K562 (cell line): ENCODE measurements around the gene G2E3. TPM values are rescaled to one million over a fixed set of nuclear protein-coding genes. Genes with fewer than 3 reads are reported as not detected.

ENCODE experiments used
- ARID4B ChIP-seq: sonication (generic); formaldehyde crosslinking; IDR thresholded peaks from 2 replicates; pipeline ENCODE4 v1.8.0; 2022; ENCODE audit warnings: mild to moderate bottlenecking, missing genetic modification reagents
- BCL6 ChIP-seq: fragments of 250-450 bp; sonication (Bioruptor Pico); IDR thresholded peaks from 2 replicates; pipeline ENCODE4 v1.4.0; 2020
- BRD4 ChIP-seq: fragments of 200-600 bp; sonication (generic); IDR thresholded peaks from 2 replicates; pipeline ENCODE4 v1.6.1; 2017; ENCODE audit warnings: inconsistent platforms
- CBX5 ChIP-seq: IDR thresholded peaks from 2 replicates; pipeline ENCODE4 v1.6.1; 2014; ENCODE audit warnings: low read depth, borderline replicate concordance
- E2F3 ChIP-seq: fragments of 250-450 bp; sonication (Bioruptor Pico); IDR thresholded peaks from 2 replicates; pipeline ENCODE4 v1.4.0; 2020; ENCODE audit warnings: mild to moderate bottlenecking
- FOXM1 ChIP-seq, 2 experiments: fragments of 450-650 bp in 1 of 2; sonication (generic) in 1 of 2; formaldehyde crosslinking in 1 of 2; IDR thresholded peaks; 2 replicates each; pipeline versions ENCODE4 v1.6.1 to v1.9.0; 2017 to 2022; ENCODE audit warnings: low read depth in 2 of 2, mild to moderate bottlenecking in 2 of 2, missing genetic modification reagents in 1 of 2, moderate library complexity in 1 of 2
- GATAD2A ChIP-seq: fragments of 450-650 bp; IDR thresholded peaks from 2 replicates; pipeline ENCODE4 v1.6.1; 2017
- HOXB6 ChIP-seq: fragments of 250-450 bp; sonication (Bioruptor Pico); IDR thresholded peaks from 2 replicates; pipeline ENCODE4 v1.5.1; 2022; ENCODE audit warnings: mild to moderate bottlenecking, borderline replicate concordance
- KLF6 ChIP-seq: fragments of 250-450 bp; sonication (Bioruptor Pico); IDR thresholded peaks from 2 replicates; pipeline ENCODE4 v1.4.0; 2020; ENCODE audit warnings: mild to moderate bottlenecking, moderate library complexity, borderline replicate concordance
- MAZ ChIP-seq, 2 experiments: fragments of 450-650 bp in 1 of 2; sonication (generic) in 1 of 2; formaldehyde crosslinking; IDR thresholded peaks in 1 of 2; conservative IDR thresholded peaks in 1 of 2; 2 replicates each; pipeline versions ENCODE4 v1.4.0 to v1.5.0; 2020; ENCODE audit warnings: mild to moderate bottlenecking in 1 of 2, missing genetic modification reagents in 1 of 2
- MBD2 ChIP-seq: sonication (generic); IDR thresholded peaks from 2 replicates; pipeline ENCODE4 v1.6.1; 2016; ENCODE audit warnings: low read depth, borderline replicate concordance
- MED1 ChIP-seq: sonication (generic); formaldehyde crosslinking; IDR thresholded peaks from 2 replicates; pipeline ENCODE4 v1.8.1; 2023; ENCODE audit warnings: missing genetic modification reagents, borderline replicate concordance
- MTA3 ChIP-seq: fragments of 450-650 bp; formaldehyde crosslinking; IDR thresholded peaks from 2 replicates; pipeline ENCODE4 v1.6.1; 2017; ENCODE audit warnings: mild to moderate bottlenecking, borderline replicate concordance
- NFIX ChIP-seq: fragments of 250-450 bp; sonication (Bioruptor Pico); IDR thresholded peaks from 2 replicates; pipeline ENCODE4 v1.4.0; 2020; ENCODE audit warnings: low read depth, mild to moderate bottlenecking, moderate library complexity
- PCBP2 ChIP-seq: fragments of 200-400 bp; formaldehyde crosslinking; IDR thresholded peaks from 2 replicates; pipeline ENCODE4 v1.6.1; 2018; ENCODE audit warnings: low read length, low read depth, mild to moderate bottlenecking, moderate library complexity; ENCODE audit not compliant: poor library complexity, severe bottlenecking
- POLR2G ChIP-seq: fragments of 200-400 bp; formaldehyde crosslinking; IDR thresholded peaks from 2 replicates; pipeline ENCODE4 v1.6.1; 2017; ENCODE audit warnings: low read depth, mild to moderate bottlenecking, antibody characterized with exemption, low read length, moderate library complexity
- RFX7 ChIP-seq: fragments of 250-450 bp; sonication (Bioruptor Pico); IDR thresholded peaks from 2 replicates; pipeline ENCODE4 v1.5.1; 2021; ENCODE audit warnings: mild to moderate bottlenecking
- RHOXF2B ChIP-seq: fragments of 250-450 bp; sonication (Bioruptor Pico); conservative IDR thresholded peaks from 2 replicates; pipeline ENCODE4 v1.5.1; 2021
- SIRT6 ChIP-seq: IDR thresholded peaks from one replicate; pipeline ENCODE4 v1.6.1; 2012; ENCODE audit warnings: low read depth, mild to moderate bottlenecking, control low read depth, inconsistent platforms, low read length, moderate library complexity
- ZNF3 ChIP-seq: fragments of 250-450 bp; sonication (Bioruptor Pico); IDR thresholded peaks from 2 replicates; pipeline ENCODE4 v1.5.0; 2021; ENCODE audit warnings: mild to moderate bottlenecking, moderate library complexity
- ZSCAN29 ChIP-seq: fragments of 450-650 bp; IDR thresholded peaks from 2 replicates; pipeline ENCODE4 v1.6.1; 2017
- polyA plus RNA-seq, 8 experiments: library from polyadenylated mRNA; depleted of rRNA in 4 of 8; stranded (reverse) in 5 of 8; unstranded in 3 of 8; fragments of >200 nt; fragmentation: Nextera tagmentation in 2 of 8; fragmentation: Illumina TruSeq in 1 of 8; extraction: Ambion mirVana in 2 of 8; extraction: Trizol in 1 of 8; gene quantifications; 2 replicates each; pipeline versions ENCODE4 v1.2.1 to v1.2.3, GENCODE V29; 2011 to 2014; ENCODE audit warnings: inconsistent platforms in 1 of 8, missing spikeins in 1 of 8
- total RNA-seq, 7 experiments: library from RNA; depleted of rRNA in 6 of 7; stranded (reverse); fragments of >200 nt in 6 of 7; fragmentation: Illumina TruSeq in 2 of 7; extraction: Trizol in 2 of 7; gene quantifications; 2 replicates each; pipeline versions ENCODE4 v1.2.1 to v1.2.3, GENCODE V29; 2011 to 2021; ENCODE audit warnings: low replicate concordance in 1 of 7
- TF ChIP-seq, protein P1 (sequence below): sonication (generic); formaldehyde crosslinking; IDR thresholded peaks from 2 replicates; pipeline ENCODE4 v1.8.1; 2023; ENCODE audit warnings: mild to moderate bottlenecking, missing genetic modification reagents, moderate library complexity

Gene G2E3
- total and polyA plus RNA-seq, 9 of the 15 experiments (the other 6 are each of a cell fraction or from before 2014, with no cell fraction given): 9.8 to 53.5 (median 24.7) TPM

GRCh38 chr14:30558675-30559555 is at the start of gene G2E3 (continued):
- no peak for TF ChIP-seq HOXB6 (CRISPR knock-in tag)
- no peak for TF ChIP-seq KLF6 (CRISPR knock-in tag)
- peak; percentile 22; the same call in 1 of the 2 replicates for TF ChIP-seq ARID4B (CRISPR knock-in tag)
- TF ChIP-seq ZNF3 (CRISPR knock-in tag): no peak
- no peak for TF ChIP-seq PCBP2
- peak; percentile 93 to 99 for TF ChIP-seq MAZ (CRISPR knock-in tag; conservative IDR thresholded peaks at IDR 0.05 in 1 of 2, IDR thresholded peaks at IDR 0.05 in 1 of 2)
- peak; percentile 72; the same call in 1 of the 2 replicates for TF ChIP-seq BRD4
- 0 out of 2 replicates have a peak, but pooled peaks have one; percentile 25 for TF ChIP-seq MBD2
- TF ChIP-seq E2F3: no peak
- TF ChIP-seq GATAD2A: no peak
- no peak for TF ChIP-seq ZSCAN29
- TF ChIP-seq RHOXF2B (CRISPR knock-in tag): no peak
- TF ChIP-seq BCL6 (CRISPR knock-in tag): no peak
- TF ChIP-seq POLR2G: peak; percentile 96
- TF ChIP-seq, protein P1, sequence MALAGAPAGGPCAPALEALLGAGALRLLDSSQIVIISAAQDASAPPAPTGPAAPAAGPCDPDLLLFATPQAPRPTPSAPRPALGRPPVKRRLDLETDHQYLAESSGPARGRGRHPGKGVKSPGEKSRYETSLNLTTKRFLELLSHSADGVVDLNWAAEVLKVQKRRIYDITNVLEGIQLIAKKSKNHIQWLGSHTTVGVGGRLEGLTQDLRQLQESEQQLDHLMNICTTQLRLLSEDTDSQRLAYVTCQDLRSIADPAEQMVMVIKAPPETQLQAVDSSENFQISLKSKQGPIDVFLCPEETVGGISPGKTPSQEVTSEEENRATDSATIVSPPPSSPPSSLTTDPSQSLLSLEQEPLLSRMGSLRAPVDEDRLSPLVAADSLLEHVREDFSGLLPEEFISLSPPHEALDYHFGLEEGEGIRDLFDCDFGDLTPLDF (CRISPR knock-in tag): peak; percentile 37; the same call in 1 of the 2 replicates
- peak; percentile 93 for TF ChIP-seq FOXM1 (IDR thresholded peaks at IDR 0.05; ENCODE audit: low read depth)
- 0 out of 2 replicates have a peak, but pooled peaks have one; percentile 70 for TF ChIP-seq FOXM1 (CRISPR knock-in tag; IDR thresholded peaks at IDR 0.05; ENCODE audit: low read depth)
- TF ChIP-seq MTA3: peak; percentile 35; the same call in 1 of the 2 replicates
- TF ChIP-seq RFX7 (CRISPR knock-in tag): no peak
- no peak for TF ChIP-seq MED1 (CRISPR knock-in tag)
- TF ChIP-seq CBX5: no peak
- no peak for TF ChIP-seq SIRT6
- no peak for TF ChIP-seq NFIX
